ENCODE measurements around the gene GRM8. TPM values are rescaled to one million over a fixed set of nuclear protein-coding genes. Genes with fewer than 3 reads are reported as not detected.

The GRM8 gene
- polyA plus RNA-seq, 2 of the 4 experiments (the other 2 are of a cell fraction) = 0.06 TPM; not detected in 1

DNA sequence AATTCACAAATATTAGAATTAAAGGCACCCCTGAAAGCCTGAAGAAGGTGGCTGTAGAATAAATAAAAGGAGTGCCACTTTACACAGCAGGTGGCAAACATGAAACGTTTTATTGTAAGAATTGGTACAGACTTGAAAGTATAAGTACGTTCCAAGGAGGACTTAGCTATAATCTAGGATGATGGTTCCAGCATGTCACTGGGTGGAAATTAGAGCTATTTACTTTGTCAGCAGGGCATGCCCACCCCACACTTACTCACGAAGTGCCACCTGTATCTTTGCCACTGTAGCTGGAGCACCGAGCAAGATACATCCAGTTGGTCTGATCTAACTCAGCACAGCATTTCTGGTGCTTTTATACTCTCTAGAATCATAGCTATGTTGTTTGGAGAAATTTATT is 97.8 kb downstream of the GRM8 start:
- CTCF ChIA-PET = no interaction called here
- ATAC-seq (no peak), FAIRE-seq (no peak), DNase-seq (ENCODE audit: low read depth in 1 of 2, low spot score in 1 of 2) (no peak)
- Histone ChIP-seq H3K9me3 (no peaks in the 10 kb centered on the region), H3K4me3 (no peak overlapping the region), H3K4me2 (no peak overlapping the region), H3K27ac (no peak overlapping the region), H3K4me1 (no peaks in the 10 kb centered on the region)
- POLR2A ChIA-PET = no interaction called here
- WGBS (ENCODE audit: missing lambda C conversion rate) = 0% methylated on average over 4 of the region's 4 CpGs
- no peak for TF ChIP-seq PHF8 (IDR thresholded peaks at IDR 0.05; ENCODE audit: borderline replicate concordance, low read depth)
- no peak for TF ChIP-seq TFCP2L1 (CRISPR knock-in tag; IDR thresholded peaks at IDR 0.05)
- TF ChIP-seq ZSCAN20 (CRISPR knock-in tag; IDR thresholded peaks at IDR 0.05) = no peak
- no peak for TF ChIP-seq EP300 (IDR thresholded peaks at IDR 0.05)
- no peak for TF ChIP-seq CHD4 (IDR thresholded peaks at IDR 0.05; ENCODE audit: borderline replicate concordance)
- TF ChIP-seq FOSL2 (IDR thresholded peaks at IDR 0.05) = no peak
- TF ChIP-seq FOSL2 (CRISPR knock-in tag; IDR thresholded peaks at IDR 0.05) = no peak
- TF ChIP-seq, protein P1, sequence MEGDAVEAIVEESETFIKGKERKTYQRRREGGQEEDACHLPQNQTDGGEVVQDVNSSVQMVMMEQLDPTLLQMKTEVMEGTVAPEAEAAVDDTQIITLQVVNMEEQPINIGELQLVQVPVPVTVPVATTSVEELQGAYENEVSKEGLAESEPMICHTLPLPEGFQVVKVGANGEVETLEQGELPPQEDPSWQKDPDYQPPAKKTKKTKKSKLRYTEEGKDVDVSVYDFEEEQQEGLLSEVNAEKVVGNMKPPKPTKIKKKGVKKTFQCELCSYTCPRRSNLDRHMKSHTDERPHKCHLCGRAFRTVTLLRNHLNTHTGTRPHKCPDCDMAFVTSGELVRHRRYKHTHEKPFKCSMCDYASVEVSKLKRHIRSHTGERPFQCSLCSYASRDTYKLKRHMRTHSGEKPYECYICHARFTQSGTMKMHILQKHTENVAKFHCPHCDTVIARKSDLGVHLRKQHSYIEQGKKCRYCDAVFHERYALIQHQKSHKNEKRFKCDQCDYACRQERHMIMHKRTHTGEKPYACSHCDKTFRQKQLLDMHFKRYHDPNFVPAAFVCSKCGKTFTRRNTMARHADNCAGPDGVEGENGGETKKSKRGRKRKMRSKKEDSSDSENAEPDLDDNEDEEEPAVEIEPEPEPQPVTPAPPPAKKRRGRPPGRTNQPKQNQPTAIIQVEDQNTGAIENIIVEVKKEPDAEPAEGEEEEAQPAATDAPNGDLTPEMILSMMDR (IDR thresholded peaks at IDR 0.05) = no peak
- no peak for TF ChIP-seq GATA3 (IDR thresholded peaks at IDR 0.05; ENCODE audit: borderline replicate concordance)
- TF ChIP-seq, protein P2, sequence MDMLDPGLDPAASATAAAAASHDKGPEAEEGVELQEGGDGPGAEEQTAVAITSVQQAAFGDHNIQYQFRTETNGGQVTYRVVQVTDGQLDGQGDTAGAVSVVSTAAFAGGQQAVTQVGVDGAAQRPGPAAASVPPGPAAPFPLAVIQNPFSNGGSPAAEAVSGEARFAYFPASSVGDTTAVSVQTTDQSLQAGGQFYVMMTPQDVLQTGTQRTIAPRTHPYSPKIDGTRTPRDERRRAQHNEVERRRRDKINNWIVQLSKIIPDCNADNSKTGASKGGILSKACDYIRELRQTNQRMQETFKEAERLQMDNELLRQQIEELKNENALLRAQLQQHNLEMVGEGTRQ (IDR thresholded peaks at IDR 0.05) = no peak
- no peak for TF ChIP-seq RARB (CRISPR knock-in tag; IDR thresholded peaks at IDR 0.05)
- no peak for TF ChIP-seq HEYL (CRISPR knock-in tag; IDR thresholded peaks at IDR 0.05)
- TF ChIP-seq ZFP36 (IDR thresholded peaks at IDR 0.05; ENCODE audit: borderline replicate concordance, partially characterized antibody) = no peak
- TF ChIP-seq EHF (CRISPR knock-in tag; IDR thresholded peaks at IDR 0.05) = no peak

DNA sequence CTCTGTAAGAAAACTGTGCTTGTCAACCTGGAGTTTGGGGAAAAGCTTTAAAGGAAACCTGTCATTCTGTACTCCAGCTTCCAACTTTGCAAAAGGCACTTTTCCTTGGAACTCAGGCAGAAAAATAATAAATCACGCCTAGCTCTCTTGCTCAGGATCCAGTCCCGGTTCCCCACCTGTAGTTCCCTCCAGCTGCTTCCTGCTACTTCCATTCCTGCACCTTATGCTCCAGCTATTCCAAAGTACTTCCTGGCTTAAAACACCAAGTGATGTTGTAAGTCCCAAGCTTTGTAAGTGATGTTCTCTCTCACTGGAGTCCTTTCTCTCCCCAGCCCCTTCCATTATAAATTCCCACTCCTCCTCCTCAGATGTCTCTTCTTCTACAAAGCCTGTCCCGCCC is 98.6 kb downstream of the GRM8 start:
- TF ChIP-seq HEYL (CRISPR knock-in tag; IDR thresholded peaks at IDR 0.05) = no peak
- no peak for TF ChIP-seq POLR2AphosphoS2 (conservative IDR thresholded peaks at IDR 0.05; ENCODE audit: low read length)
- no peak for TF ChIP-seq TFCP2L1 (CRISPR knock-in tag; IDR thresholded peaks at IDR 0.05)
- no peak for TF ChIP-seq POLR2A (IDR thresholded peaks at IDR 0.05; ENCODE audit: low read length)
- TF ChIP-seq PHF8 (IDR thresholded peaks at IDR 0.05; ENCODE audit: borderline replicate concordance, low read depth) = no peak
- TF ChIP-seq BHLHE40 (IDR thresholded peaks at IDR 0.05; ENCODE audit: low read depth, low read length) = no peak
- TF ChIP-seq JUN (IDR thresholded peaks at IDR 0.05) = no peak
- no peak for TF ChIP-seq ZC3H11A (IDR thresholded peaks at IDR 0.05)
- TF ChIP-seq, protein P3, sequence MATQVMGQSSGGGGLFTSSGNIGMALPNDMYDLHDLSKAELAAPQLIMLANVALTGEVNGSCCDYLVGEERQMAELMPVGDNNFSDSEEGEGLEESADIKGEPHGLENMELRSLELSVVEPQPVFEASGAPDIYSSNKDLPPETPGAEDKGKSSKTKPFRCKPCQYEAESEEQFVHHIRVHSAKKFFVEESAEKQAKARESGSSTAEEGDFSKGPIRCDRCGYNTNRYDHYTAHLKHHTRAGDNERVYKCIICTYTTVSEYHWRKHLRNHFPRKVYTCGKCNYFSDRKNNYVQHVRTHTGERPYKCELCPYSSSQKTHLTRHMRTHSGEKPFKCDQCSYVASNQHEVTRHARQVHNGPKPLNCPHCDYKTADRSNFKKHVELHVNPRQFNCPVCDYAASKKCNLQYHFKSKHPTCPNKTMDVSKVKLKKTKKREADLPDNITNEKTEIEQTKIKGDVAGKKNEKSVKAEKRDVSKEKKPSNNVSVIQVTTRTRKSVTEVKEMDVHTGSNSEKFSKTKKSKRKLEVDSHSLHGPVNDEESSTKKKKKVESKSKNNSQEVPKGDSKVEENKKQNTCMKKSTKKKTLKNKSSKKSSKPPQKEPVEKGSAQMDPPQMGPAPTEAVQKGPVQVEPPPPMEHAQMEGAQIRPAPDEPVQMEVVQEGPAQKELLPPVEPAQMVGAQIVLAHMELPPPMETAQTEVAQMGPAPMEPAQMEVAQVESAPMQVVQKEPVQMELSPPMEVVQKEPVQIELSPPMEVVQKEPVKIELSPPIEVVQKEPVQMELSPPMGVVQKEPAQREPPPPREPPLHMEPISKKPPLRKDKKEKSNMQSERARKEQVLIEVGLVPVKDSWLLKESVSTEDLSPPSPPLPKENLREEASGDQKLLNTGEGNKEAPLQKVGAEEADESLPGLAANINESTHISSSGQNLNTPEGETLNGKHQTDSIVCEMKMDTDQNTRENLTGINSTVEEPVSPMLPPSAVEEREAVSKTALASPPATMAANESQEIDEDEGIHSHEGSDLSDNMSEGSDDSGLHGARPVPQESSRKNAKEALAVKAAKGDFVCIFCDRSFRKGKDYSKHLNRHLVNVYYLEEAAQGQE (IDR thresholded peaks at IDR 0.05) = no peak
- no peak for TF ChIP-seq RARB (CRISPR knock-in tag; IDR thresholded peaks at IDR 0.05)
- TF ChIP-seq, protein P4, sequence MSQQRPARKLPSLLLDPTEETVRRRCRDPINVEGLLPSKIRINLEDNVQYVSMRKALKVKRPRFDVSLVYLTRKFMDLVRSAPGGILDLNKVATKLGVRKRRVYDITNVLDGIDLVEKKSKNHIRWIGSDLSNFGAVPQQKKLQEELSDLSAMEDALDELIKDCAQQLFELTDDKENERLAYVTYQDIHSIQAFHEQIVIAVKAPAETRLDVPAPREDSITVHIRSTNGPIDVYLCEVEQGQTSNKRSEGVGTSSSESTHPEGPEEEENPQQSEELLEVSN (IDR thresholded peaks at IDR 0.05; ENCODE audit: borderline replicate concordance, low read depth) = no peak
- no peak for TF ChIP-seq HOXB13 (CRISPR knock-in tag; IDR thresholded peaks at IDR 0.05; ENCODE audit: low read depth)
- TF ChIP-seq CEBPB (IDR thresholded peaks at IDR 0.05) = no peak
- no peak overlapping the region for H3K27ac ChIP-seq
- ATAC-seq = no peak
- no peak for DNase-seq (ENCODE audit: low read depth in 1 of 2, low spot score in 1 of 2)
- H3K4me3 ChIP-seq = no peak overlapping the region
- CTCF ChIA-PET = interaction anchor here (0.8 kb wide), 1 partner anchor 9 kb away, joined by 3 read pairs; no protein-coding TSS in a partner anchor
- POLR2A ChIA-PET = no interaction called here
- H3K4me2 ChIP-seq = no peak overlapping the region
- H3K9me3 ChIP-seq = no peaks in the 10 kb centered on the region
- WGBS (ENCODE audit: missing lambda C conversion rate) = 0% methylated on average over 3 of the region's 3 CpGs
- no peaks in the 10 kb centered on the region for H3K4me1 ChIP-seq
- FAIRE-seq = no peak
